K562 (cell line): ENCODE results near the gene MYOC. TPM values are rescaled to one million over a fixed set of nuclear protein-coding genes. Genes with fewer than 3 reads are reported as not detected.

Experiments
- ATAC-seq: fragments of 200-7000 bp; cut with Tn5 transposase; 3 replicates; pipeline ENCODE4 v1.9.1; 2020; ENCODE audit warnings: moderate library complexity
- BruUV-seq: library from RNA; stranded (reverse); fragments of 400-500 nt; replicated peaks from 2 replicates; lab custom pipeline; 2021; lab: Mats Ljungman, UMichigan
- CTCF ChIA-PET: fragments of 300-600 bp; formaldehyde crosslinking; extraction: SDS; loops from one replicate; lab custom pipeline; 2021; ENCODE audit warnings: low intra/inter-chr PET ratio; lab: Yijun Ruan, JAX
- POLR2A ChIA-PET: fragments of 300-600, 350-650 bp; sonication (Branson Sonifier 250); formaldehyde crosslinking; extraction: SDS; loops from one replicate; lab custom pipeline; 2021; ENCODE audit warnings: antibody characterized with exemption, inconsistent platforms; lab: Yijun Ruan, JAX
- DNase-seq, 4 experiments: peaks; one replicate each; pipeline versions ENCODE4 v3.0.0 to v3.0.0-alpha.2; 2011 to 2018; ENCODE audit warnings: low spot score in 3 of 4, mixed read lengths in 3 of 4; ENCODE audit errors: extremely low read depth in 1 of 4
- FAIRE-seq: peaks from 2 replicates; lab custom pipeline; 2011; peaks lifted over from hg19 to GRCh38; lab: Jason Lieb, UNC
- H2AFZ ChIP-seq: 2 replicates; pipeline ENCODE4 v1.6.0; 2011; ENCODE audit warnings: low read depth, low read length, control low read depth, inconsistent platforms
- H3K27ac ChIP-seq: fragments of 200-600 bp; 3 replicates; pipeline ENCODE4 v1.8.0; 2011; ENCODE audit warnings: low read depth, mild to moderate bottlenecking, control low read depth, inconsistent platforms, low read length, moderate library complexity, mixed read lengths; ENCODE audit errors: extremely low read depth
- H3K27me3 ChIP-seq, 2 experiments: fragments of 300-600 bp in 1 of 2; 2 replicates in 1 of 2; 3 replicates in 1 of 2; pipeline versions ENCODE4 v1.6.0 to v1.8.0; 2011; ENCODE audit warnings: inconsistent platforms in 2 of 2, low read length in 2 of 2, mild to moderate bottlenecking in 1 of 2, mixed read lengths in 1 of 2, moderate library complexity in 1 of 2; ENCODE audit not compliant: control insufficient read depth in 2 of 2, insufficient read depth in 2 of 2
- H3K36me3 ChIP-seq: fragments of 300-600 bp; 3 replicates; pipeline ENCODE4 v1.8.0; 2011; ENCODE audit warnings: mild to moderate bottlenecking, low read length, inconsistent platforms; ENCODE audit not compliant: control insufficient read depth, insufficient read depth
- H3K4me1 ChIP-seq, 2 experiments: fragments of 200-600 bp in 1 of 2; replicated peaks in 1 of 2; 2 replicates in 1 of 2; 3 replicates in 1 of 2; pipeline versions ENCODE4 v1.5.1 to v1.8.0; 2011; ENCODE audit warnings: inconsistent platforms in 2 of 2, low read length in 2 of 2, mild to moderate bottlenecking in 1 of 2, mixed read lengths in 1 of 2, moderate library complexity in 1 of 2; ENCODE audit not compliant: control insufficient read depth in 2 of 2, insufficient read depth in 2 of 2
- H3K4me2 ChIP-seq: 2 replicates; pipeline ENCODE4 v1.6.1; 2011; ENCODE audit warnings: low read length, control low read depth, inconsistent platforms, mixed read lengths; ENCODE audit not compliant: insufficient read depth
- H3K4me3 ChIP-seq: fragments of 200-600 bp; sonication (generic), shearing (Covaris generic); 2 replicates; pipeline ENCODE4 v1.5.1; 2016; ENCODE audit warnings: control low read depth, inconsistent platforms
- H3K79me2 ChIP-seq: fragments of 200-600 bp; 3 replicates; pipeline ENCODE4 v1.8.0; 2011; ENCODE audit warnings: low read length, inconsistent platforms; ENCODE audit not compliant: control insufficient read depth, insufficient read depth
- H3K9ac ChIP-seq, 2 experiments: 2 replicates each; pipeline versions ENCODE4 v1.6.0 to v1.6.1; 2011; ENCODE audit warnings: low read depth in 2 of 2, low read length in 2 of 2, control low read depth in 1 of 2, inconsistent platforms in 1 of 2, mild to moderate bottlenecking in 1 of 2, mixed read lengths in 1 of 2; ENCODE audit not compliant: insufficient read depth in 1 of 2
- H3K9me1 ChIP-seq: one replicate; pipeline ENCODE4 v1.6.0; 2011; ENCODE audit warnings: inconsistent platforms, mild to moderate bottlenecking, low read length, moderate library complexity; ENCODE audit not compliant: control insufficient read depth, insufficient read depth
- H3K9me3 ChIP-seq: replicated peaks from 2 replicates; pipeline ENCODE4 v1.5.1; 2011; ENCODE audit warnings: low read depth, low read length, inconsistent platforms; ENCODE audit not compliant: control insufficient read depth, insufficient read depth
- H4K20me1 ChIP-seq: replicated peaks from 2 replicates; pipeline ENCODE4 v1.6.1; 2011; ENCODE audit warnings: low read length, inconsistent platforms, mixed read lengths; ENCODE audit not compliant: control insufficient read depth, insufficient read depth
- ILF3 ChIP-seq: fragments of 450-650 bp; IDR thresholded peaks from 2 replicates; pipeline ENCODE4 v1.6.1; 2018; ENCODE audit warnings: antibody characterized with exemption, mild to moderate bottlenecking, moderate library complexity, borderline replicate concordance
- KAT8 ChIP-seq: fragments of 450-650 bp; IDR thresholded peaks from 2 replicates; pipeline ENCODE4 v1.6.1; 2016; ENCODE audit warnings: low read depth, mild to moderate bottlenecking
- KLF13 ChIP-seq: fragments of 450-650 bp; IDR thresholded peaks from 2 replicates; pipeline ENCODE4 v1.6.1; 2016; ENCODE audit warnings: missing genetic modification characterization, low read depth, mild to moderate bottlenecking, missing compliant biosample characterization, moderate library complexity, borderline replicate concordance
- PRPF4 ChIP-seq: fragments of 200-400 bp; formaldehyde crosslinking; IDR thresholded peaks from one replicate; pipeline ENCODE4 v1.6.1; 2017; ENCODE audit warnings: low read length, low read depth, mild to moderate bottlenecking; ENCODE audit not compliant: insufficient read depth, poor library complexity, severe bottlenecking
- PTRF ChIP-seq: fragments of 450-650 bp; IDR thresholded peaks from 2 replicates; pipeline ENCODE4 v1.6.1; 2016; ENCODE audit warnings: mild to moderate bottlenecking, missing genetic modification characterization, missing compliant biosample characterization
- RFX1 ChIP-seq: fragments of 450-650 bp; IDR thresholded peaks from 2 replicates; pipeline ENCODE4 v1.6.1; 2016; ENCODE audit warnings: mild to moderate bottlenecking, moderate library complexity
- SMAD2 ChIP-seq: fragments of 150-350 bp; IDR thresholded peaks from 2 replicates; pipeline ENCODE4 v1.6.1; 2014; ENCODE audit warnings: low read depth, mild to moderate bottlenecking, low read length
- SMC3 ChIP-seq: conservative IDR thresholded peaks from 2 replicates; pipeline ENCODE4 v1.6.1; 2011; ENCODE audit warnings: low read depth, low read length, improper control_type of control experiment; ENCODE audit not compliant: insufficient read depth
- TAF9B ChIP-seq: fragments of 450-650 bp; IDR thresholded peaks from 2 replicates; pipeline ENCODE4 v1.6.1; 2018; ENCODE audit warnings: mild to moderate bottlenecking; ENCODE audit not compliant: partially characterized antibody
- TBP ChIP-seq: optimal IDR thresholded peaks from 2 replicates; pipeline ENCODE3; 2011; ENCODE audit warnings: low read depth, low read length, improper control_type of control experiment
- U2AF1 ChIP-seq: fragments of 200-400 bp; formaldehyde crosslinking; optimal IDR thresholded peaks from 2 replicates; pipeline ENCODE3; 2017; ENCODE audit warnings: mild to moderate bottlenecking, low read depth, low read length, moderate library complexity
- ZBTB34 ChIP-seq: fragments of 250-450 bp; sonication (Bioruptor Pico); IDR thresholded peaks from 2 replicates; pipeline ENCODE4 v1.8.0; 2021; ENCODE audit warnings: mild to moderate bottlenecking, moderate library complexity
- ZBTB43 ChIP-seq: sonication (generic); formaldehyde crosslinking; IDR thresholded peaks from 2 replicates; pipeline ENCODE4 v1.8.0; 2023; ENCODE audit warnings: mild to moderate bottlenecking, missing genetic modification reagents
- ZNF140 ChIP-seq: fragments of 250-450 bp; sonication (Bioruptor Pico); IDR thresholded peaks from 2 replicates; pipeline ENCODE4 v1.8.0; 2021; ENCODE audit warnings: moderate library complexity, mild to moderate bottlenecking, inconsistent platforms
- ZNF197 ChIP-seq: fragments of 200-800 bp; sonication (Bioruptor generic); IDR thresholded peaks from 2 replicates; pipeline ENCODE4 v1.6.1; 2016; ENCODE audit warnings: low read depth, missing genetic modification characterization, missing compliant biosample characterization
- ZNF583 ChIP-seq: fragments of 250-450 bp; sonication (Bioruptor Pico); IDR thresholded peaks from 2 replicates; pipeline ENCODE4 v1.4.0; 2020
- ZNF780A ChIP-seq: fragments of 250-450 bp; sonication (Bioruptor Pico); IDR thresholded peaks from 2 replicates; pipeline ENCODE4 v1.5.0; 2021; ENCODE audit warnings: mild to moderate bottlenecking
- ZNF785 ChIP-seq: fragments of 250-450 bp; sonication (Bioruptor Pico); IDR thresholded peaks from 2 replicates; pipeline ENCODE4 v1.4.0; 2020; ENCODE audit warnings: mild to moderate bottlenecking
- WGBS: fragments of 100-300 bp; shearing (Covaris generic); methylation state at CpG from one replicate; pipeline ENCODE4 v1.1.6; 2016; ENCODE audit warnings: low coverage, mixed read lengths; ENCODE audit not compliant: insufficient coverage; ENCODE audit errors: missing lambda C conversion rate; 5-methylcytosine and 5-hydroxymethylcytosine counted together
- in situ Hi-C: fragments of 300-500 bp; cut with MboI; formaldehyde crosslinking; loops from 4 replicates; pipeline ENCODE4 v1.15.0; 2018; ENCODE audit warnings: inconsistent platforms, mixed read lengths
- intact Hi-C: fragments of 100-400 bp; cut with micrococcal nuclease; formaldehyde crosslinking; loops from 2 replicates; pipeline ENCODE4 v1.14.2; 2022
- polyA plus RNA-seq, 8 experiments: library from polyadenylated mRNA; depleted of rRNA in 4 of 8; stranded (reverse) in 5 of 8; unstranded in 3 of 8; fragments of >200 nt; fragmentation: Nextera tagmentation in 2 of 8; fragmentation: Illumina TruSeq in 1 of 8; extraction: Ambion mirVana in 2 of 8; extraction: Trizol in 1 of 8; gene quantifications; 2 replicates each; pipeline versions ENCODE4 v1.2.1 to v1.2.3, GENCODE V29; 2011 to 2014; ENCODE audit warnings: inconsistent platforms in 1 of 8, missing spikeins in 1 of 8
- total RNA-seq, 7 experiments: library from RNA; depleted of rRNA in 6 of 7; stranded (reverse); fragments of >200 nt in 6 of 7; fragmentation: Illumina TruSeq in 2 of 7; extraction: Trizol in 2 of 7; gene quantifications; 2 replicates each; pipeline versions ENCODE4 v1.2.1 to v1.2.3, GENCODE V29; 2011 to 2021; ENCODE audit warnings: low replicate concordance in 1 of 7

MYOC gene
- total and polyA plus RNA-seq, 9 of the 15 experiments (the other 6 are each of a cell fraction or from before 2014, with no cell fraction given), result not detected

DNA sequence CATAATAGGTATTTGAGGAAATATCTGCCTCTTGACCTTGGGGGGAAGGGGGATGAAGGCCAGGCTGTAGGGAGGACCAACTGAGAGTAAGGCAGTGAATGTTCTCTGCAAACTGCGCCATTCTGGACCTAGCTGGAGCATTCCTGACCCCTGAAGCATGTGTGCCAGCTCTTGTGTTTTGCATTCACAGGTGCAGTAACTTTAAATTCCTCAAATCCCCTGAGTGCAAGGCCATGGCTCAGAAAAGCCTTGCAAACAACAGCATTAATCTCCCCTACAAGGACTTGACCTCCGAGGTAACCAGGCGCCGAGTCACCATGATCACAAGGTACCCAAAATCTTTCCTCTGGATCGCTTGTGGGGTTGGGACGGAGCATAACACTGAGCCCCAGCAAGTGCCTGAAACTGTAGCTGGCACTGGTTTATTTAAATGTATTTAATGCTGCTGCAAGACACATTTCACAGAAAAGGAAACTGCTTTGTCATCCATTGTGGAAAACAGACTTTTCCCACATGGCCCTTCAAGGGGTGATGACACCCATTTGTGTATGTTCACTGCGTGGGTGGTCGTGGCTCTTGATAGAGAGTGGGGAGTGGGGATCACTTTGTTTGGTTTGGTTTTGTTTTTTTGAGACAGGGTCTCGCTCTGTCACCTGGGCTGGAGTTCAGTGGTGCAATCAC is 28.7 kb downstream of the MYOC start (continued):
- no peak for TF ChIP-seq KAT8
- no peak for TF ChIP-seq ZNF780A (CRISPR knock-in tag)
- TF ChIP-seq ZNF197, result no peak
- no peak for TF ChIP-seq PRPF4
- TF ChIP-seq SMAD2, result no peak
- TF ChIP-seq SMC3, result no peak
- TF ChIP-seq PTRF, result no peak
- TF ChIP-seq TBP, result no peak
- TF ChIP-seq ZNF140 (CRISPR knock-in tag), result no peak
- TF ChIP-seq KLF13 (tag), result no peak
- no peak for TF ChIP-seq RFX1

DNA sequence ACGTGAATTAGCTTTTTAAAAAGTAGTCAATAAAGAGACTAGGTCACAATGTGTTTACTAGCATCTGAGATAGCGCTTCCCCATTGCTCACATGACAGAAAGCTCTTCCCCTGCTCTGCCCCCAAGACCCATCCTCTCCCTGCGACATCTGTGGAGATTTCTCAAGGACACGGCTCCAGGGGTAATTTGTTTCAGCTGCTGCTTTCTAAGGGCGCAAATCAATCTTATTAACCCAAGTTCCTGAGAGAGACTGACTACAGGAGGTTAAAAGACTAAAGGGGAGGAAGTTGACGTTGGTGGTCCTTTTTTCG is 30.4 kb downstream of the MYOC start, which contains the start of gene MYOCOS:
MYOCOS (plus strand) TSS at position 92 of the 311 bp plus-strand sequence. CDS start 1,641 bp downstream, outside the sequence.
- no peak within 1 kb of the TSS for H3K4me3 ChIP-seq
- POLR2A ChIA-PET, result interaction anchor here (1.0 kb wide), 1 partner anchor 9 kb away, joined by 5 read pairs; no protein-coding TSS in a partner anchor
- CTCF ChIA-PET, result no interaction called here
- H3K27ac ChIP-seq, result no peak within 1 kb of the TSS
- no peak within 1 kb of the TSS for H3K4me2 ChIP-seq
- no peaks in the 10 kb centered on the region for H4K20me1 ChIP-seq
- H3K9me3 ChIP-seq, result no peaks in the 10 kb centered on the region
- H3K9me1 ChIP-seq, result no peaks in the 10 kb centered on the region
- no peaks in the 10 kb centered on the region for H3K36me3 ChIP-seq
- 46% methylated on average over 7 of the region's 7 CpGs for WGBS
- H3K9ac ChIP-seq, result no peak within 1 kb of the TSS
- DNase-seq, result no peak
- FAIRE-seq, result no peak
- H3K4me1 ChIP-seq, result peaks cover 5 to 11% of the 10 kb centered on the region in 2 experiments; a peak in 2 of 5 replicates
- in situ Hi-C loops, result loop anchor here (25.0 kb wide), 1 partner anchor 1085 kb away; the partner anchor contains the start of gene GORAB
- no TSS peak for BruUV-seq
- H3K27me3 ChIP-seq, result peaks cover 0 to 7% of the 10 kb centered on the region in 2 experiments; a peak in 2 of 5 replicates
- ATAC-seq, result no peak
- intact Hi-C loops, result no loop called here
- H3K79me2 ChIP-seq, result no peaks in the 10 kb centered on the region
- peak within 1 kb of the TSS; percentile 7; the same call in 1 of the 2 replicates for H2AFZ ChIP-seq
- TF ChIP-seq ZNF583, result no peak
- no peak for TF ChIP-seq U2AF1
- TF ChIP-seq ZBTB34 (CRISPR knock-in tag), result no peak
- TF ChIP-seq ILF3, result no peak
- no peak for TF ChIP-seq ZBTB43 (CRISPR knock-in tag)
- no peak for TF ChIP-seq TAF9B
- no peak for TF ChIP-seq ZNF785 (CRISPR knock-in tag)
